Psoas muscle (tissue), 8 donors: ENCODE data around the gene HLA-DOB. TPM values are rescaled to one million over a fixed set of nuclear protein-coding genes. Genes with fewer than 3 reads are reported as not detected.
"Not testable (repeated sequence)": the region's sequence is repeated elsewhere in the genome, so short reads cannot be mapped to it uniquely, and the experiment has no call there.

Source experiments
- ATAC-seq, 4 donors: fragments of 200-7000 bp; cut with Tn5 transposase; one replicate each; pipeline ENCODE4 v1.9.1; 2020; ENCODE audit warnings: moderate library complexity in 3 of 4, mild to moderate bottlenecking in 2 of 4
- DNase-seq, 2 donors: peaks; one replicate each; pipeline ENCODE4 v3.0.0-alpha.2; 2020
- H3K27ac ChIP-seq: fragments of 200-600 bp; one replicate; pipeline ENCODE4 v1.8.0; 2022
- H3K27me3 ChIP-seq, 3 donors: fragments of 200-600 bp in 1 of 3; one replicate each; pipeline versions ENCODE4 v1.6.1 to v1.8.0; 2013 to 2022; ENCODE audit warnings: low read length in 2 of 3, mild to moderate bottlenecking in 2 of 3, moderate library complexity in 1 of 3; ENCODE audit not compliant: insufficient read depth in 3 of 3
- H3K36me3 ChIP-seq, 2 donors: fragments of 200-600 bp in 1 of 2; one replicate each; pipeline versions ENCODE4 v1.6.1 to v1.8.0; 2013 to 2022; ENCODE audit warnings: low read depth in 1 of 2, mild to moderate bottlenecking in 1 of 2, moderate library complexity in 1 of 2; ENCODE audit not compliant: insufficient read depth in 1 of 2
- H3K4me1 ChIP-seq: fragments of 200-600 bp; one replicate; pipeline ENCODE4 v1.8.0; 2022
- H3K4me3 ChIP-seq: fragments of 200-600 bp; one replicate; pipeline ENCODE4 v1.8.0; 2022; ENCODE audit warnings: mild to moderate bottlenecking
- H3K9me3 ChIP-seq: fragments of 200-600 bp; one replicate; pipeline ENCODE4 v1.8.0; 2022
- CTCF ChIP-seq: fragments of 200-600 bp; IDR thresholded peaks from one replicate; pipeline ENCODE4 v1.8.0; 2022; ENCODE audit warnings: antibody characterized with exemption
- WGBS, 3 donors: extraction: QIAGEN DNeasy Blood & Tissue Kit; methylation state at CpG; one replicate each; pipeline versions ENCODE4 v1.1.6 to v1.1.7; 2013; 5-methylcytosine and 5-hydroxymethylcytosine counted together
- intact Hi-C, 2 donors: fragments of 100-400 bp; cut with DNase I; formaldehyde crosslinking; loops; one replicate each; pipeline versions ENCODE4 v1.11.0 to v1.14.2; 2022
- polyA plus RNA-seq, 3 donors: library from polyadenylated mRNA; stranded (reverse); fragments of 200-250 nt; gene quantifications; one replicate each; pipeline ENCODE4 v1.2.3, GENCODE V29; 2013
- total RNA-seq, 4 donors: library from RNA; stranded (reverse); fragmentation: NEBNext Ultra II Directional in 2 of 4; extraction: Animal tissue kit (Norgen Biotek cat#: 25700) in 2 of 4; gene quantifications; one replicate each; pipeline versions ENCODE4 v1.2.1 to v1.2.4, GENCODE V29; 2021 to 2023
- donor health status: healthy with polysubstance abuse.
- donor health status: DM: no; HTN: no; CAD: no; lungs with moderate emphysema.
- donor health status: Bipolar disorder and iron deficiency.
- donor health status: healthy.
- donor health status: DM: yes; HTN: yes; CAD: no.
- donor health status: DM: no; HTN: no; CAD: no.
- donor health status: DM: no; HTN: no; CAD: no.
- donor health status: DM: yes; HTN: yes; CAD: no.

HLA-DOB gene
- total and polyA plus RNA-seq, 7 donors, result 0.10 to 0.25 (median 0.20) TPM; not detected in 3

GRCh38 chr6:32785781-32786533 is 30.8 kb downstream of the HLA-DOB start:
- H3K4me3 ChIP-seq, result no peak overlapping the region
- no peaks in the 10 kb centered on the region for H3K4me1 ChIP-seq
- DNase-seq, result no peak
- H3K27ac ChIP-seq, result no peak overlapping the region
- intact Hi-C loops, result no loop called here
- ATAC-seq, result peak in 2 of 4 donors; percentile 38 to 57
- 48 to 52% (median 48%) methylated on average over 5 of the region's 5 CpGs for WGBS, 3 donors
- no peaks in the 10 kb centered on the region for H3K9me3 ChIP-seq
- peak; percentile 51 for TF ChIP-seq CTCF
- no peaks in the 10 kb centered on the region for H3K36me3 ChIP-seq
- H3K27me3 ChIP-seq, result peaks cover 0 to 11% (median 5%) of the 10 kb centered on the region in 3 donors

- H3K9me3 ChIP-seq, H3K4me3 ChIP-seq, DNase-seq, H3K27me3 ChIP-seq, H3K4me1 ChIP-seq, H3K27ac ChIP-seq, intact Hi-C loops, ATAC-seq, H3K36me3 ChIP-seq: not testable (repeated sequence)
Measured at GRCh38 chr6:32782923-32783322, 33.9 kb downstream of the HLA-DOB start.

GRCh38 chr6:32779036-32779435 is 37.8 kb downstream of the HLA-DOB start:
- Histone ChIP-seq H3K4me3 (no peak overlapping the region), H3K27me3 (peaks cover 0 to 2% (median 0%) of the 10 kb centered on the region in 3 donors), H3K9me3 (no peaks in the 10 kb centered on the region), H3K27ac (no peak overlapping the region), H3K4me1 (no peaks in the 10 kb centered on the region), H3K36me3 (no peaks in the 10 kb centered on the region)
- no peak for ATAC-seq
- DNase-seq, result no peak
- intact Hi-C loops, result no loop called here
- TF ChIP-seq CTCF, result no peak

DNA sequence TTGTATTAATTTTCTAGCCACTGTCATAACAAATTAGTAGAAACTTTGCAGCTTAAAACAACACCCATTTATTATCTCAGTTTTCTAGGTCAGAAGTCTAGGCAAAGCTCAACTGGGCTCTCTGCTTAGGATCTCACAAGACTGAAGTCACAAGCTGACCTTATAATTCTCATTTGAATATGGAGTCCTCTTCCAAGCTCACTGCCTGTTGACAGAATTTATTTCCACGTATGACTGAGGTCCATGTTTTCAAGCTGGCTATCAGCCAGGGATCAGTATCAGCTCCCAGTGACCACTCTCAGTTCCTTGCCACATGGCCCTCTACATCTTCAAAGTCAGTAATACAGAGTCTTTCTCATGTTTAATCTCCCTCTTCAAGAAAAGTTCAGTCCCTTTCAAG is 41.7 kb downstream of the HLA-DOB start:
- intact Hi-C loops, result no loop called here
- ATAC-seq, result no peak
- Histone ChIP-seq H3K4me3 (no peak overlapping the region), H3K36me3 (no peaks in the 10 kb centered on the region), H3K27me3 (peaks cover 0 to 9% (median 4%) of the 10 kb centered on the region in 3 donors), H3K4me1 (no peaks in the 10 kb centered on the region), H3K9me3 (no peaks in the 10 kb centered on the region), H3K27ac (no peak overlapping the region)
- DNase-seq, result no peak
- 0 to 12% (median 7%) methylated on average over 1 of the region's 1 CpG for WGBS, 3 donors
- TF ChIP-seq CTCF, result no peak

GRCh38 chr6:32774426-32774825 is 42.4 kb downstream of the HLA-DOB start:
- no peak for ATAC-seq
- intact Hi-C loops, result no loop called here
- 41 to 58% (median 49%) methylated on average over 1 of the region's 1 CpG for WGBS, 3 donors
- Histone ChIP-seq H3K9me3 (no peaks in the 10 kb centered on the region), H3K4me1 (no peaks in the 10 kb centered on the region), H3K27me3 (peaks cover 0 to 13% (median 4%) of the 10 kb centered on the region in 3 donors), H3K27ac (no peak overlapping the region), H3K36me3 (no peaks in the 10 kb centered on the region), H3K4me3 (no peak overlapping the region)
- no peak for DNase-seq
- TF ChIP-seq CTCF, result no peak
